HG03039 (cell line): ENCODE measurements around the gene HGD.
A peak's percentile ranks its signal among the peaks of the same experiment; 100 is the strongest.
"Not testable (repeated sequence)": the region's sequence is repeated elsewhere in the genome, so short reads cannot be mapped to it uniquely, and the experiment has no call there.

Experiments used
- ATAC-seq: cut with Tn5 transposase; IDR thresholded peaks from one replicate; pipeline ENCODE4 v1.9.1; 2021; ENCODE audit warnings: mild to moderate bottlenecking, moderate library complexity; ENCODE audit not compliant: unreplicated experiment

The HGD gene

DNA sequence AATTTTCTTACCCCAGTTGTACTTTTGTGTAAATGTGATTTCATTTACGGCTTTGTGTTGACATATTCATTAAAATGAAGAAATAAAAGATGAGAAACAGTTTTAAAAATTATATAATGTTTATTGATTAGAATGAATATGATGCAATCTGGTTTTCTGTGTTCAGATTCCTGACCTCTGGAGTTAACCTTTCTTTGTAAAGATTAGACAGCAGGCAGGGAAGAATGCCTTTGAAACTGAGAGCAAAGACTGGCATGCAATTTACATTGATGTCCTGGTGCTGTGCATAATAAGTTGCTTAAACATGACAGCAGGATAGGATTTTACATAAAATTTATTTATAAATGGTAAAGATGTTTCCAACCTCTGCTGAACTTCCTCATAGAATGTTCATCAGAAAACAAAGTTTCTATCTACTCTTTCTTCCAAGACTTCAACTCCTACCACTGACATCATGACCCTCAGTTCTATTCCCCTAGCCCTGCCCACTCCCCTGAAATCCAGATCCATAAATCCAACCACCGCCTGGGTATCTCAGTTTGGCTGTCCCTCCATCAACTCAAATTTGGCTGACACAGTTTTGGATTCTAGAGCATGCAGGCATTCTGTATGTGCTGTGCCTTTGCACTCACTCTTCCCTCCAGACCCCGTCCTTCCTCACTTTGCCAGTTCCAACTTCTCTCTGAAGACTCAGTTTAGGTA, 1.7 kb downstream of the HGD start:
- ATAC-seq = no peak

DNA sequence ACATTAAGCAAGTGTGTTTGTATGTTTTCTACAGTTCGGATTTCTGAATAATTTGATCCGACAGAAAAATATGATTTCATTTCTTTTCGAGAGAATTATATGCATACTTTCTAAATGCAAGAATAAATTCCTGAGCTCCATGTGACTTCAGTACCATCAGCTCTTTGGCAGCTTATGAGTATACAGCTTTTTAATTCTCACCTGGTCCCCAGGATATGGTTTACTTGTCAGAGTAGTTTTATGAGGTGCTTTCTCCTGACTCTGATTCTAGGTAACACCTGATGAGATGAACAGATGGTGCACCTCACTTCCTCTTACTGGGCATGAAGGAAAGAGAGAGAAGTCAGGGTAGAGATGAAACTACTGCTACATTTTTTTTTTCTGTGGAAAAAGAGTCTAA, 3.1 kb downstream of the HGD start:
- no peak for ATAC-seq

DNA sequence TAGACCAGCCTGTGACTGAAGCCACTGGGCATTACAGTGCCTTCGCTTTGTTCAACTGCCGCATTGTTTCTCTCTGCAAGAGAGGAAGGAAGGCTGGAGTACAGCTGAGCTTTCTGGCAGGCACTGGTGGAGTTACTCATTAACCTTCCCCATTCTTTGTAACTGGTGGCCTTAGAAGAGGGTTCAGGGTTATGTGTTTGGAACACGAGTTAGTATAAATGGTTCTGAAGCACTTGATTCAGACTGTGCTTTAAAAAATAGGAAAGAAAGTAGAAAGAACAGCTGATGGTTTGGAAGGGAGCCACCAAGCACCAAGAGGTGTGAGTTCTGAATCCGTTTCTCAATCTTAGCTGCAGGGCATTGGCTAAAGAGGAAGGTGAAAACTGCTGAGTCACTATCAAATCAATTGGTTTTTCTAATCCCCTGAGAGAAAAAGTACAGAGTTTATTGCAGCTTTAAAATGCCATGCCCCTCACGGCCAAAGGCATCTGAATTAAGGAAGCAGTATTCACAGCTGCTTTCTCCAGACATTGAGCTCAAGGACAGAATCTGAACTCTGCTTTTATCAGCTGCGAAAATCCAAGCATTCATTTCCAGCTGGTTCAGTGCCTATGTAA, 3.6 kb downstream of the HGD start:
- ATAC-seq = peak; percentile 76

- not testable (repeated sequence) for ATAC-seq
Measured at GRCh38 chr3:120677193-120677592, 4.8 kb downstream of the HGD start.

- no peak for ATAC-seq
Measured at GRCh38 chr3:120673116-120673515, 8.9 kb downstream of the HGD start.

DNA sequence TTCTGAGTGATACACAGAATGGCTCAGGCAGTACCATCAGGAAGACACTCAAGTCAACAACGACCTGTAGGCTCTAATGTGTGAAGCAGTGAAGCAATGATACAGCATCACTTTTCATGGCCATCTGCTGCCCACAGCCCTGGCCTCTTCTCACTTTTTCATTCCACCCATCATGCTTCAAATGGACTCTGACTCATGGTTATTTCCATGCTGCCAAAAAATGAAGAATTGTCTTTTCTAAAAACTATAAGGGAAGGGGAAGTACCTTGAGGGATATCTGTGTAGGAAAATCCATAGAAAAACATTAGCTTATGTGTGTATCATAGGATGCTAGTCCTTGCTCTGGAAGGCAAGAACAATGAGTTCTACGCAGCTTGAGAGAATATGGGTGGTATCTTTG, 11.5 kb downstream of the HGD start:
- ATAC-seq = no peak

- ATAC-seq = no peak
Measured at GRCh38 chr3:120664926-120665325, 17.1 kb downstream of the HGD start.

DNA sequence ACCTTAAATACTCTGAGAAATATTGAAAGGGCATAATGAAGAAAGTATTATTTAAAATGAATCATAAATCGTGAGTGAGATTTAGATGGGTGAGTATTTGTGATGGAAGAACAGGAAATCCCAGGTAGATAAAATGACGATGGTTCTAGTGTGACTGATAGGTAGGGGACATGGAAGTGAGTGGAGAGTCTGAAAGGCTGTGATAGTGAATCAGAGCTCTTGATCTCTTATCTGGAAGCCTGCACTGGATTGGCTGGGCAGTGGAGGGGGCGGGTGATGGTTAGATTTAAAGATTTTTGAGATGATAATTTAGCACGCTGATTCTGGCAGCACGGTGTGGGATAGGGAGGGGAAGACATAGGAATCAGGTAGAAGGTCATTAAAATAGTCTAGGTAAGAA, 20.1 kb downstream of the HGD start:
- ATAC-seq = no peak

GRCh38 chr3:120661106-120661905, 20.7 kb downstream of the HGD start:
- no peak for ATAC-seq

GRCh38 chr3:120659834-120660233, 22.2 kb downstream of the HGD start:
- no peak for ATAC-seq

DNA sequence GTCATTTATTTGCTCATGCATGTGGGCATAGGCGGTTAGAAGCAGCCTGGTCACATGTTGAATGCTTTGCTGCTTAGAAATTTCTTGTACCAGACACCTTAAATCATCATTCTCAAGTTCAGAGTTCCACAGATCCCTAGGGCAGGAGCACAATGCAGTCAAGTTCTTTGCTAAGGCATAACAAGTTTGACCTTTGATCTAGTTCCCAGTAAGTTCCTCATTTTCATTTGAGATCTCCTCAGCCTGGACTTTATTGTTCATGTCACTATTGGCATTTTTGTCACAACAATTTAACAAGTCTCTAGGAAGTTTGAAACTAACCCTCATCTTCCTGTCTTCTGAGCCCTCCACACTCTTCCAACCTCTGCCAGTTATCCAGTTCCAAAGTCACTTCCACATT, 22.8 kb downstream of the HGD start:
- ATAC-seq = no peak

DNA sequence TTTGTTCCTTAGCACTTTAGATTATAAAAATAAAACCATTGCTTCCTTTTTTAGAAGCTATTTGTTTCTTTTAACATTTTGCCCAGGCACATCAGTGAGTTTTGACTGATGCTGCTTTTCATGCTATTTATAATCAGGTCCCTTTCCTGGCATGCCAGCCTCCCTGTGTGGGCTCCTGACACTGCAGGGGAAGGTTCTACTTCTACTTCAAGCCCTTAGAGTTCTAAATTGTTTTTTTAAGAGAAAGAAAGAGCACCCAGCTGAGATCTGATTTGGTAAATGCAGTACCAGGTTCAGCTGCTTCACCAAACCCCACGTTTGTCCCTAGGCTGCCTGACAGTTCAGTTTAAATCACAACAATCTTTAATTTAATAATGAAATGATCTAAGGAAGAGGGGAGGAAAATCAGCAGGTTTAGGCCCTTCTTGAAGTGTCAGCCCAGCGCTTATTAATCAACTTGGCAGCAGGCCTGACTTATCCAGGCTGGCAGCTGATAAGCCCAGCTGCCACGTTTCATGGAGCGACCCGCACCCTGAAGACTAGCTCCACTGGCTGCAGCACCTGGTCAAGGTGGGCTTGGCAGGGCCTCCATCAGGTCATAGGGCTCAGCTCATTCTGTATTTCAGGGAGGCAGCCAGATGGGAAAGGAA, 29.0 kb downstream of the HGD start:
- no peak for ATAC-seq

- ATAC-seq = no peak
Measured at GRCh38 chr3:120652281-120652680, 29.8 kb downstream of the HGD start.

- no peak for ATAC-seq
Measured at GRCh38 chr3:120650311-120650710, 31.7 kb downstream of the HGD start.

- no peak for ATAC-seq
Measured at GRCh38 chr3:120649830-120650233, 32.2 kb downstream of the HGD start.

DNA sequence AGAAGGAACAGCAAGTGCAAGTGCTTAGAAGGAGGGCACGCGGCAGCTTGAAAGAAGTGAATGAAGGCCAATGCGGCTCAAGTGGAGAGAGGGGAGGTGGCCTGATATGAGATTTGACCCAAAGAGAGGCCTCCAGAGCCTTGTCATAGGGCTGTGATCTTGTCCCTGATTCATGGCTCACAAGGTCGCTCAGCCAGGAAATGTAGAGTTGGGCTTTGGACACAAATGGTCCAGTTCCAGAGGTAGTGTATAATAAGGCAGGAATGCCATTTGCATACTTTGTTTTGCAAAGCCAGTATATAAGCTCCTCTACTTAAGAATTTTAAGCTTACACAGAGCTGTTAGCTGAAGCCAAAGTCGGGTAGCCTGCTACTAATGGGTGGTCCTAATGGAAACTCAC, 33.7 kb downstream of the HGD start:
- no peak for ATAC-seq

DNA sequence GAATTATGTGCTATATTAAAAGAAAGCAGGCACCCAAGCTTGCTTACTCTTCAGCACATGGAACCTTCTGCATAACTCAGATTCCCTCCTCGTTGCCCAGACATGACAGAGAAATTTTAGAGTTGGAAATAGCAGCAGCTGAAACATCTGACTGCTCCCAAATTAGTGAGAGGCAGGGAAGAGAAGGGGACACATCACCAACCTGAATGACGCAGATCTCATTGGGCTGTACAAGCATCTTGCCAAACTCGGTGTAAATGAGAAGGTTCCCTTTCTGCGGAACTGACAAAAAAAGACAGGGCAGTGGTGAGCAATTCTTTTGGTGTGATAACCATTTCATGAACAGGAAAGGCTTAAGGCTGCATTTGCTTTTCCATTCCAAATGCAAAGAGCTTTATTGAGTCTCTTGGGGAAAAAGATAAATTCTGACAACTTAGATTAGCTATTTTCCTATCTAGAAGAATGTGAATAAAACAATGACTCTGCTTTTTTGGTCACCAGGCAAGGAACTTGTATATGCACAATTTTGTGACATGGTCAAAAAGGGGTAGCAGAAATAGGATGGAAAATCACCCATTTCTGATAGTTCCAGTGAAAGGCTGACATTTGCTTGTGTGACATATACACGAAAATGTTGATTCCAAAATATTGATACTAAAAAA, 35.1 kb downstream of the HGD start:
- no peak for ATAC-seq

GRCh38 chr3:120645083-120645845, 36.8 kb downstream of the HGD start:
- no peak for ATAC-seq

GRCh38 chr3:120642368-120642948, 39.6 kb downstream of the HGD start:
- no peak for ATAC-seq

DNA sequence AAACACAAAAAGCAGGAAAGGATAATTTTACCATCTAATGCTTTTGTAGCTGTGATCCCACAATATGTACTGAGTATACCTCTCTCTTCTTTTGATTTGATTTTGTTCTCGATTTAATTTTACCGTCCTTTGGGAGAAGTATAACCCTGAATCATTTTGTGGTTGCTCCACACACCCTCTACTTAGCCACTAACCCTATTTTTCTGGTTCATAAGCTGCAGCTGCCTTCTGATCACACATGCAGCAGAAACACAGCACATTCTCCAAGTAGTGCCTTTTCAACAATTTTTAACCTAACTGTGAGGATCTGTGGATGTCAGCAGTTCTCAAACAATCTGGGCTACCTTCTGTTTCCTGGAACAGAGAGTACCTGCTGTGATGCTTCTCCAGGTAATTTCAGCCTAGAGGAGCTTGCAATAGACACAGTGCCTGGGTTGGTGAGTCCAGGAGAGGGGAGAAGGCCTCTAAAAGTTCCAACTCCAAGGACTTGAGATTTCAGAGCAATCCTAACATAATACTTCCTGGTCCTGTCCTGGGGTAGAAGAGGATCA, 40.3 kb downstream of the HGD start:
- ATAC-seq = no peak
